Rectal smooth muscle tissue (tissue), 1 donor: ENCODE data around the gene C19orf25.

ENCODE experiments used
- H3K27ac ChIP-seq: one replicate; pipeline ENCODE4 v1.7.0; 2013; ENCODE audit warnings: low read depth, low read length, inconsistent platforms
- H3K27me3 ChIP-seq: one replicate; pipeline ENCODE4 v1.7.0; 2013; ENCODE audit warnings: low read length; ENCODE audit not compliant: control insufficient read depth, insufficient read depth
- H3K36me3 ChIP-seq: one replicate; pipeline ENCODE4 v1.7.0; 2013; ENCODE audit warnings: low read length; ENCODE audit not compliant: control insufficient read depth, insufficient read depth
- H3K4me1 ChIP-seq: one replicate; pipeline ENCODE4 v1.7.0; 2013; ENCODE audit warnings: low read length; ENCODE audit not compliant: control insufficient read depth, insufficient read depth
- H3K4me3 ChIP-seq: one replicate; pipeline ENCODE4 v1.7.0; 2013; ENCODE audit warnings: low read length
- H3K9ac ChIP-seq: one replicate; pipeline ENCODE4 v1.7.0; 2013; ENCODE audit warnings: low read length

Gene C19orf25

DNA sequence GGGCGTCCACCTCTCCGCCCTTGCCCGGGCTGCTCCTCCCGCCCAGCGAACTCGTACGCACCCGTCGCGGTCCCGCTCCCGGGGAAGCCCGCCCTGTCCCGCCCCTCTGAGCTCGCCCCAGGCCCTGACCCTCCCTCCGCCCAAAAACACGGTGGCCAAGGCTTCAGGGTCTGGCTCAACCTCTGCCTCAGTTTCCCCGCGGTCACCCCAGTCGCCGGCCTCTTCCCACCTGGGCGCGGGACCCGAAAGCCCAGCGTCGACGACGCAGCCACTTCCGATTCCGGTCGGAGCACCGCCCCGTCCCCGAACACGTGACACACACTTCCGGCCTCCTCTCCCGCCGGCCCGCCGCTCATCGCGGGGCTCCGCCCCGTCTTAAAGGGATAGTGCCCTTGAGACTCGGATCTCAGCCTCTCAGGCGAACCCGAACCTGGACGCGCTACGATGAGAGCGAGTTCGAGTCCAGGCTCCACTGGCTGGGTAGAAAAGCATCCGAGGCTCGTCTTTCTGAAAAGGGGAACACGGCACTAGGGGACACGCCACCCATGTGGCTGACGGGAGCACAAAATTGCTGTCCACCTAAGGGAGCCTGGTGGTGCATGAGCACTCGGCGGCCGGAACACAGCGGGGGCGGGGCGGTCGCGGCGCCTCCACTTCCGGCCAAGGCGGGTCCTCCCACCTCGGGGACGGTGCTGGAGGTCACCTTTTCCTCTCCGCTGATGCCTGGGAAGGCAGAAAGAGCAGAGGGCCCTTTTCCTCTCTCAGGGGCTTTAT, at the start of gene C19orf25:
TSS of gene C19orf25 (minus strand) at position 282 of the 774 bp plus-strand sequence. CDS start 312 bp downstream, outside the sequence.
- H3K4me1 ChIP-seq = no peaks in the 10 kb centered on the region

DNA sequence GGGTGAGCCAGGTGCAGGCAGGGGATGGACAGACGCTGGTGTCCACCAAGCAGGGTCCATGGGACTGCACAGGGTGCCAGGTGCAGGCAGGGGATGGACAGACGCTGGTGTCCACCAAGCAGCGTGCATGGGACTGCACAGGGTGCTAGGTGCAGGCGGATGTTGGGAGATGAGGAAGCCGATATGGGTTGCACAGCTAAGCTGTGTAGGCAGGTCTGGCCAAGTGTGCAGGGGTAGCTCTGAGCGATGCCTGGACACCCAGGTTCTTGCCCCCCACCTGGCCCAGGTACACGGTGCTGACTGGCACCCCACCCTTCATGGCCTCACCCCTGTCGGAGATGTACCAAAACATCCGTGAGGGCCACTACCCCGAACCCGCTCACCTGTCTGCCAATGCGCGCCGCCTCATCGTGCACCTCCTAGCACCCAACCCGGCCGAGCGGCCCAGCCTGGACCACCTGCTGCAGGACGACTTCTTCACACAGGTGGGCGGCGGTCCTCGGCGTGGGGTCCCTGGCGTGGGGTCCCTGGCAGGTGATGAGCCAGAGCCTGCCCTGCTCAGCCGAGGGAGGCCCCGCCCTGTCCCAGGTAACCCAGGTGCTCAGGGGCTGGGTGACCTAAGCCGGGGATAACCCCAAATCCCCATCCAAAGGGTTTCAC, 48.8 kb upstream of the C19orf25 start:
- no peaks in the 10 kb centered on the region for H3K36me3 ChIP-seq
- peaks cover 26% of the 10 kb centered on the region for H3K27me3 ChIP-seq
- H3K27ac ChIP-seq = no peak overlapping the region
- no peak overlapping the region for H3K9ac ChIP-seq
- H3K4me1 ChIP-seq = no peaks in the 10 kb centered on the region
- H3K4me3 ChIP-seq = no peak overlapping the region

More for the DNA sequence above, at the start of gene C19orf25:
- Histone ChIP-seq H3K9ac (peak within 1 kb of the TSS; percentile 62), H3K27me3 (no peaks in the 10 kb centered on the region), H3K36me3 (peaks cover 5% of the 10 kb centered on the region), H3K27ac (peak within 1 kb of the TSS; percentile 6), H3K4me3 (peak within 1 kb of the TSS; percentile 94)

DNA sequence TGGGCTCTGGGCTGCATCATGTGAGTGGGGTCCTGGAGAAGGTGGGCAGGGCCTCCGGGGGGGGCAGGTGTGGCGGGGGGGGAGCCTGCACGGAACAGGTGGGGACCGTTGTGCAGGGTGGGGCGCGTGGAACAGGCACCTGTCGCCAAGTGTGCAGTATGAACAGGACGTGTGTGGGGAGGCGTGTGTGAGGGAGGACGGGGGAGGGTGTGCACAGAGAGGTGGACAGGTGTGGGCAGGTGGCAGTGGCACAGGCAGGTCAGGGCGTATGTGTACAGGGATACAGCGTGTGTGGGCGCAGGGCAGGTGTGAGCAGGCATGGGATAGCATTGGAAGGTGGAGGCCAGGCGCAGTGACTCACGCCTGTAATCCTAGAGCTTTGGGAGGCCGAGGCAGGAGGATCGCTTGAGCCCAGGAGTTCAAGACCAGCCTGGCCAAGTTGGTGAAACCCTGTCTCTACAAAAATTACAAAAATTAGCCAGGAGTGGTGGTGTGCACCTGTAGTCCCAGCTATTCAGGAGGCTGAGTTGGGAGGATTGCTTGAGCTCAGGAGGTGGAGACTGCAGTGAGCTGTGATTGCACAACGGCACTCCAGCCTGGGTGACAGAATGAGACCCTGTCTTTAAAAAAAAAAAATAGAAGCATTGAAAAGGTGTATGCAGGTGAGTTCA, 48.1 kb upstream of the C19orf25 start:
- Histone ChIP-seq H3K27ac (no peak overlapping the region), H3K4me1 (no peaks in the 10 kb centered on the region), H3K4me3 (no peak overlapping the region), H3K27me3 (peaks cover 26% of the 10 kb centered on the region), H3K36me3 (no peaks in the 10 kb centered on the region), H3K9ac (no peak overlapping the region)

DNA sequence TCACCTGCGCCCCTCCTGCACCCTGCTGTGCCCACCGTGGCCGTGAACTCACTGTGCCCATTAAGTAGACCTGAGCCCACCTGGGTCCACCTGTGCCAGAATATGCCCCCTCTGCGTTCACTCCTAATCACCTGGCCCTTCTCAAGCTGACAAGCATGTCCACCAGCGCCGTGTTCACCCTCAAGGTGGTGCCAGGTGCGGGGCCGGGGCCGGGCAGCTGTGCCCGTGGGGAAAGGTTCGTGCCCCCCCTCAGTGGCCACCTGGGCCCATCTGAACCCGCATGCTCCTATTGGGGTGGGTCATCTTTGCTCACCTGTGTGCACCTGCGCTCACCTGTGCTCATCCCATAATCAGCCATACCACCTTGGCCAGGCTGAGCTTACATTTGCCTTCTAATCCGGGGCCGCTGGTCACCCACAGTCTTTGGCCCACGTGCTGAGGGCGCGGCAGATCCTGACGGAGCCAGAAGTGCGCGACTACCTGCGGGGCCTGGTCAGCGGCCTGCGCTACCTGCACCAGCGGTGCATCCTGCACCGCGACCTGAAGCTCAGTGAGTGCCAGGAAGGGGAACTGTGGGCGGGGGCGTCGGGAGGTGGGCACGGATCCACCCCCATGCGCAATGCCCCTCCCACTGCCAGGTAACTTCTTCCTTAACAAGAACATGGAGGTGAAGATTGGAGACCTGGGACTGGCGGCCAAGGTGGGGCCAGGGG, 47.2 kb upstream of the C19orf25 start:
- Histone ChIP-seq H3K9ac (no peak overlapping the region), H3K27me3 (peaks cover 26% of the 10 kb centered on the region)

DNA sequence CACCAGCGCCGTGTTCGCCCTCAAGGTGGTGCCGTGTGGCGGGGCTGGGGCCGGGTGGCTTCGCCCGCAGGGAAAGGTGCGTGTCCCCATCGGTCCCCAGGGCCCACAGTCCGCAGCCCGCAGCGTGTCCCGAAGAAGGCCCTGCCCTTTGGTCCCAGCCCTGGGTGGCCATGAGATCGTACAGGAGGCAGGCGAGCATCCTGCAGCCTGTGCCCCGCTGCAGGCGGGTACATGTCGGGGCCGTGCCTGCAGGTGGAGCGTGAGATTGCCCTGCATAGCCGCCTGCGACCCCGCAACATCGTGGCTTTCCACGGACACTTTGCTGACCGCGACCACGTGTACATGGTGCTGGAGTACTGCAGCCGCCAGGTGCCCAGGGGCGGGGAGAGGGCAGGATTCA, 46.3 kb upstream of the C19orf25 start:
- peaks cover 6% of the 10 kb centered on the region for H3K4me1 ChIP-seq

More for the DNA sequence above, 47.2 kb upstream of the C19orf25 start:
- no peak overlapping the region for H3K4me3 ChIP-seq
- H3K4me1 ChIP-seq = peaks cover 6% of the 10 kb centered on the region
- H3K27ac ChIP-seq = no peak overlapping the region
- no peaks in the 10 kb centered on the region for H3K36me3 ChIP-seq

DNA sequence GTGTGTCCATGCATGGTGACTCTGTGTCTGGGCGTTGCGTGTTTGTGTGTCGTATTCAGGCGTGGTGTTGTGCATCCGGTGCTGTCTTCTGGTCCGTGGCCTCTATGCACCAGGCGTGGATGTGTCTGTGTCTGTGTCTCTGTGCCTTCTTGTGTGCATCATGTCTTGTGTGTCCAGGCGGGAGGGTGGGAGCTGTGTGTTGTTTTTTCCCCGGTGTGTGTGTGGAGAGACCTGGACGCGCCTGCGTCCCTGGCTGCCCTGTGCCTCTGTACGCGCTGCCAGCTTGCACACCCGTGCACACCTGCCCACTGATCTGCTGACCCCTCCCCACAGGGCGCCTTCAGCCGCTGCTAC, 45.9 kb upstream of the C19orf25 start:
- Histone ChIP-seq H3K4me3 (no peak overlapping the region), H3K4me1 (peaks cover 6% of the 10 kb centered on the region), H3K27ac (no peak overlapping the region), H3K27me3 (peaks cover 26% of the 10 kb centered on the region), H3K9ac (no peak overlapping the region), H3K36me3 (no peaks in the 10 kb centered on the region)

More for the DNA sequence above, 46.3 kb upstream of the C19orf25 start:
- Histone ChIP-seq H3K9ac (no peak overlapping the region), H3K4me3 (no peak overlapping the region), H3K27ac (no peak overlapping the region), H3K36me3 (no peaks in the 10 kb centered on the region), H3K27me3 (peaks cover 26% of the 10 kb centered on the region)

DNA sequence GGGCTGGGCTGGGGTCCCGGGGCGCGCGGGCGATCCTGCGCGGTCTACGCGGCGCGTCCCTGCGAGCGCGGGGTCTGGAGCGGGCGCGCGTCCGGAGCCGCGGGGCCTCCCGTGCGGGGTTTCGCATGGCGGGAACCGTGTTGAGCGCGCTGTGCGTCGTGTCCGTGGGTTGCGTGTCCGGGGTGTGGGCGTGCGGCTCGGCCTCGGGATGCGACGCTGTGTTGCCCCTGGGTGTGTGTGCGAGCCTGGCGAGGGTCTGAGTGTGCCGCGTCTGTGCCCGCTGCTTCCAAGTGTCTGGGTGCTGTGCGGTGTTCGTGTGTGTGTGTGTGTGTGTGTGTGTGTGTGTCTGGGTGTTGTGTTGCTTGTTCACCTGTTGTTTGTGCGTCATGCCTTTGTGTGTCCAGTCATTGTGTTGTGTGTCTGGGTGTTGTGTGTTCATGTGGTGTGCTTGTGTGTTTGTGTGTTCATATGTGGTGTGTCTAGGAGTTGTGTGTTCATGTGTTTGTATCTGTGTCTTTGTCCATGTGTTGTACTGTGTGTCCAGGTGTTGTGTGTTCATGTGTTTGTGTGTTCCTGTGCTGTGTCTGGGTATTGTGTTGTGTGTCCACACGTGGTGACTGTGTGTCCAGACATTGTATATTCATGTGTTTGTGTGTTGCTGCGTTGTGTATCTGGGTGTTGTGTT, 45.4 kb upstream of the C19orf25 start:
- peaks cover 26% of the 10 kb centered on the region for H3K27me3 ChIP-seq
- H3K4me3 ChIP-seq = peak overlapping the region; percentile 19
- peaks cover 6% of the 10 kb centered on the region for H3K4me1 ChIP-seq
- no peak overlapping the region for H3K27ac ChIP-seq
- H3K9ac ChIP-seq = no peak overlapping the region
- no peaks in the 10 kb centered on the region for H3K36me3 ChIP-seq

DNA sequence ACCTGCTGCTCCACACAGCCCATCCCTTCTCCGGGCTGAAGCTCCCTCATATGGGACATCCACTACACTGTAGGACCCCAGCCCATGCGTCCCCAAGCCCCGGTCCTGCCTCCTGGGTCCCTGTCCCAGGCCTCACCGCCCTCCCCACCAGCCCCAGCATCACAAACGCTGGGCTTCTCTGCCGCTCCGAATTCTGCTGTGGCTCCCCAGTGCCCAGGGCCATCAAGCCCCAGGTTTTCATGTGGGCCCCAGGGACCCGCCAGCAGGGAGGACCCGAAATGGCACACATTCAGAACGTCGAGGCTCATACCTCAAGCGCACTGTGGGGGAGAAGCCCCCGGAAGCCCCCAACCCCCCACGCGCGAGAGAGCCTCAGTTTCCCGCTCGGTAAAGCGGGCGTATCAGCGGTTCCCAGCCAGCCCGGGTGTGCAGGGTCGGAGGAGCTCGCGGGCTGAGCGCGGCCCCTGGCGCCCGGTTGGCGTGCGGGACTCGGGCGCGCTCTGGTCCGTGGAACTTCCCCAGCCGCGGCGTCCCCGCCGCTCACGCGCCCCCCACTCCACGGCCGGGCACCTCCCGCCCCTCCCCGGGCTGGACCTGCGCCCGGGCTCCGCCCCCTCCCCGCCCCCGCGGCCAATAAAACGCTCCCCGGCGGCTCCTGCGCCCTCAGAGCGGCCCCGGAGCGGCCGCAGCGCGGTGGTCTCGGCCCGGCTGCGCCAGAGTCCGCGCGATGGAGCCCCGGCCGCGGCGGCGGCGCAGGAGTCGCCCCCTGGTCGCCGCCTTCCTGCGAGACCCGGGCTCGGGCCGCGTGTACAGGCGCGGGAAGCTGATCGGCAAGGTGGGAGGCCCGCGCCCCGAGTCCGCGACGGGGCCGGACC, 44.6 kb upstream of the C19orf25 start, which contains the start of gene PLK5:
TSS of gene PLK5 (plus strand) at position 666 of the 875 bp plus-strand sequence. CDS start 2,920 bp downstream, outside the sequence.
- peaks cover 26% of the 10 kb centered on the region for H3K27me3 ChIP-seq
- no peak within 1 kb of the TSS for H3K27ac ChIP-seq
- no peaks in the 10 kb centered on the region for H3K36me3 ChIP-seq
- H3K4me3 ChIP-seq = peak within 1 kb of the TSS; percentile 19
- H3K4me1 ChIP-seq = peaks cover 6% of the 10 kb centered on the region
- H3K9ac ChIP-seq = no peak within 1 kb of the TSS

DNA sequence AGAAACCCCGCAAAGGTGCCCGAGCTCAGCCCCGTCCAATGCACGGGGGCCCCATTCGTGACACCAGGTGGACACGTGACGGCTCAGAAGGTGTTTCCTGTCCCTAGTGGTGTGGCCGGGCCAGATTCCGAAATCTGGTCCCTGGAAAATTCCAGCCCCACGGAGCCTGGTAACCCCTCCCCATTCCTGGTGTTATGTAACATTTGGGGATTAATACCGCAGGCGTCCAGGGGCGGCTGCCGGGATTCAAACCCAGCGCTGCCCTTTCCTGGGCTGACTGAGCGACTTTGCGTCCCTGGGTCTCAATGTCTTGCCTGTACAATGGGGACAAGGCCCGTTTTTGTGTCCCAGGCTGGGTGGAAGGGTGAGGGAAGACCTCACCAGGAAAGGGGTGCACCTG, 43.8 kb upstream of the C19orf25 start:
- Histone ChIP-seq H3K4me1 (peaks cover 6% of the 10 kb centered on the region), H3K27ac (no peak overlapping the region), H3K27me3 (peaks cover 26% of the 10 kb centered on the region), H3K36me3 (no peaks in the 10 kb centered on the region), H3K9ac (no peak overlapping the region), H3K4me3 (no peak overlapping the region)

DNA sequence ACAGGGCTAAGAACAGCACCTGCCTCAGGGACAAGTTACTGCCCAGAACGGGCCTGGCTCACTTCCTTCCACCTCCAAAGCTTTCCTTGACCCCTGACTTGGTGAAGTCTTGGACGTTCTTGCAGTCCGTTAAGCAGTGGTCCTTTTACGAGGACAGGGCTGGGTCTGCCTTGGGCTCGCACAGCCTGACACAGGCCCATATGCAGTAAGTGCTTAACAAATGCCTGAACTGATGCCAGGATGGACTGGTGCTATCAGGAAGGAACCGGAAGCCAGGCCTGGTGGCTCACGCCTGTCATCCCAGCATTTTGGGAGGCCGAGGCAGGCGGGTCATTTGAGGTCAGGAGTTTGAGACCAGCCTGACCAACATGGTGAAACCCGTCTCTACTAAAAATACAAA, 43.0 kb upstream of the C19orf25 start:
- H3K9ac ChIP-seq = no peak overlapping the region
- H3K36me3 ChIP-seq = no peaks in the 10 kb centered on the region
- no peak overlapping the region for H3K27ac ChIP-seq
- peaks cover 26% of the 10 kb centered on the region for H3K27me3 ChIP-seq
- H3K4me3 ChIP-seq = no peak overlapping the region
- H3K4me1 ChIP-seq = peaks cover 6% of the 10 kb centered on the region

DNA sequence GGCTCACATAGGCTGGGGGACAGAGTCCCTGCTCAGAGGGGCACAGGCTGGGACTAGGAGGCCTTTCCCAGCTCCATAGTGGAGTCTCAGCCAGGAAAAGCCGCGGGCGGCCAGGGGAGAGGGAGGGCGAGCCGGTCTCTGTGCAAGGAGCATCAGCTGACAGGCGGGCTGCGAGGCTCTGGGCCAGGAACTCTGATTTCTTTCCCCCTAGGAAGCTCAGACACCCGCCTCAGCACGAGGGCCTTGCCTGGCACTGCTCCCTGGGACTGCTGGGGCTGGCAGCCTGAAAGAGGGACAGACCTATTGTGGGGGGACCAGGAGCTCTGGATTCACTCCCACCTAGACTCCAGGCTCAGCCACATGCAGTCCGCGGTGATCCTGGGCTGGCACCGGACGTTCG, 42.6 kb upstream of the C19orf25 start:
- Histone ChIP-seq H3K4me1 (peaks cover 6% of the 10 kb centered on the region), H3K4me3 (no peak overlapping the region), H3K27me3 (peaks cover 26% of the 10 kb centered on the region), H3K27ac (no peak overlapping the region), H3K9ac (no peak overlapping the region), H3K36me3 (no peaks in the 10 kb centered on the region)
